GM18498 (cell line): ENCODE measurements around the gene NOTCH2.

Source experiments
- ATAC-seq: cut with Tn5 transposase; IDR thresholded peaks from one replicate; pipeline ENCODE4 v1.9.1; 2021; ENCODE audit warnings: mild to moderate bottlenecking, moderate library complexity; ENCODE audit not compliant: unreplicated experiment

Gene NOTCH2

GRCh38 chr1:119911775-119912174 is 157.7 kb downstream of the NOTCH2 start:
- no peak for ATAC-seq

GRCh38 chr1:119910618-119911017 is 158.8 kb downstream of the NOTCH2 start:
- ATAC-seq: no peak

GRCh38 chr1:119909890-119910596 is 159.4 kb downstream of the NOTCH2 start:
- ATAC-seq: no peak

- no peak for ATAC-seq
Measured at GRCh38 chr1:119908661-119909060, 160.8 kb downstream of the NOTCH2 start.

- ATAC-seq: no peak
Measured at GRCh38 chr1:119906927-119907652, 162.4 kb downstream of the NOTCH2 start.

- ATAC-seq: no peak
Measured at GRCh38 chr1:119903443-119903835, 166.0 kb downstream of the NOTCH2 start.

- ATAC-seq: no peak
Measured at GRCh38 chr1:119902775-119903442, 166.6 kb downstream of the NOTCH2 start.

GRCh38 chr1:119898981-119899720 is 170.3 kb downstream of the NOTCH2 start:
- no peak for ATAC-seq

- no peak for ATAC-seq
Measured at GRCh38 chr1:119898530-119898929, 170.9 kb downstream of the NOTCH2 start.

- ATAC-seq: no peak
Measured at GRCh38 chr1:119896303-119896702, 173.2 kb downstream of the NOTCH2 start, which contains the start of gene ADAM30. Gene ADAM30, minus strand, starts transcription at chr1:119896515. Its CDS starts 179 bp downstream, at chr1:119896336.

- ATAC-seq: no peak
Measured at GRCh38 chr1:119895102-119895501, 174.4 kb downstream of the NOTCH2 start.

GRCh38 chr1:119893827-119894700 is 175.4 kb downstream of the NOTCH2 start:
- no peak for ATAC-seq

GRCh38 chr1:119893238-119893791 is 176.1 kb downstream of the NOTCH2 start:
- ATAC-seq: no peak

- no peak for ATAC-seq
Measured at GRCh38 chr1:119891386-119891785, 178.1 kb downstream of the NOTCH2 start.

- ATAC-seq: no peak
Measured at GRCh38 chr1:119888476-119888875, 181.0 kb downstream of the NOTCH2 start.

GRCh38 chr1:119887427-119887826 is 182.0 kb downstream of the NOTCH2 start:
- ATAC-seq: no peak

GRCh38 chr1:119885903-119886783 is 183.3 kb downstream of the NOTCH2 start:
- ATAC-seq: no peak

- no peak for ATAC-seq
Measured at GRCh38 chr1:119884711-119885110, 184.8 kb downstream of the NOTCH2 start.

GRCh38 chr1:119883826-119884225 is 185.6 kb downstream of the NOTCH2 start:
- ATAC-seq: no peak
